SK-N-SH treated with all-trans-retinoic acid at 6 μM for 48 hours (cell line): Measurements from ENCODE around the gene F3.

ENCODE experiments used
- ARNTL ChIP-seq: fragments of 450-650 bp; formaldehyde crosslinking; IDR thresholded peaks from 2 replicates; pipeline ENCODE4 v1.5.0; 2020; ENCODE audit warnings: low read depth, mild to moderate bottlenecking, moderate library complexity, borderline replicate concordance
- OSR1 ChIP-seq: fragments of 250-450 bp; sonication (Bioruptor Pico); IDR thresholded peaks from 2 replicates; pipeline ENCODE4 v1.8.0; 2022; ENCODE audit warnings: moderate library complexity, mild to moderate bottlenecking, inconsistent platforms
- RARB ChIP-seq: fragments of 250-450 bp; sonication (Bioruptor Pico); IDR thresholded peaks from 2 replicates; pipeline ENCODE4 v1.8.0; 2021; ENCODE audit warnings: mild to moderate bottlenecking, moderate library complexity
- TCF4 ChIP-seq: fragments of 250-450 bp; sonication (Bioruptor Pico); IDR thresholded peaks from 2 replicates; pipeline ENCODE4 v1.8.0; 2021; ENCODE audit warnings: mild to moderate bottlenecking, moderate library complexity, borderline replicate concordance
- ZNF565 ChIP-seq: fragments of 450-650 bp; formaldehyde crosslinking; conservative IDR thresholded peaks from 2 replicates; pipeline ENCODE4 v1.5.0; 2020; ENCODE audit warnings: low read depth, mild to moderate bottlenecking, moderate library complexity

- TF ChIP-seq ZNF565 (CRISPR knock-in tag) (no peak), OSR1 (CRISPR knock-in tag) (no peak), RARB (CRISPR knock-in tag) (no peak), ARNTL (CRISPR knock-in tag) (no peak), TCF4 (no peak)
Observed at GRCh38 chr1:94579876-94580294, 38.3 kb upstream of the F3 start.
